ENCODE data around the gene HMCN2.

Gene HMCN2

DNA sequence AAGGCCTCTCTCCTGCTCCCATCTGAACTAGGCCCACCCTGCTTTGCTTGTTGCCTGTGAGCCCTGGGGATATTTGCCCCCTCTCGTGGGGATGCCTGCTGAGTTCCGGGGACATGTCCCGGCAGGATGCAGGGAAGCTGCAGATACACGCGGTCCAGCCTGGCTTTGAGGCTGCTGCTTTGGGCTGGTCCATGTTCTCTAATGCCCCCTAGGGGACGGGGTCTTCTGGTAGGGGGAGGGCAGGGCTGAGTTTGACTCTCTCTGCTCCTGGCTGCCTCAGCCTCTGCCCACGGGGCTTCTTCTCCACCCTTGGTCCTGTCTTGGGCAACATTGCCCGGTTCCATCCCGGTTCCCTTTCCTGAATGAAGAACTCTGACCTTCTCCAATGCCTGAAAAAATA lies 94.3 kb downstream of the HMCN2 start:
- TF ChIP-seq, protein P1, sequence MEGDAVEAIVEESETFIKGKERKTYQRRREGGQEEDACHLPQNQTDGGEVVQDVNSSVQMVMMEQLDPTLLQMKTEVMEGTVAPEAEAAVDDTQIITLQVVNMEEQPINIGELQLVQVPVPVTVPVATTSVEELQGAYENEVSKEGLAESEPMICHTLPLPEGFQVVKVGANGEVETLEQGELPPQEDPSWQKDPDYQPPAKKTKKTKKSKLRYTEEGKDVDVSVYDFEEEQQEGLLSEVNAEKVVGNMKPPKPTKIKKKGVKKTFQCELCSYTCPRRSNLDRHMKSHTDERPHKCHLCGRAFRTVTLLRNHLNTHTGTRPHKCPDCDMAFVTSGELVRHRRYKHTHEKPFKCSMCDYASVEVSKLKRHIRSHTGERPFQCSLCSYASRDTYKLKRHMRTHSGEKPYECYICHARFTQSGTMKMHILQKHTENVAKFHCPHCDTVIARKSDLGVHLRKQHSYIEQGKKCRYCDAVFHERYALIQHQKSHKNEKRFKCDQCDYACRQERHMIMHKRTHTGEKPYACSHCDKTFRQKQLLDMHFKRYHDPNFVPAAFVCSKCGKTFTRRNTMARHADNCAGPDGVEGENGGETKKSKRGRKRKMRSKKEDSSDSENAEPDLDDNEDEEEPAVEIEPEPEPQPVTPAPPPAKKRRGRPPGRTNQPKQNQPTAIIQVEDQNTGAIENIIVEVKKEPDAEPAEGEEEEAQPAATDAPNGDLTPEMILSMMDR (conservative IDR thresholded peaks at IDR 0.05; ENCODE audit: low read depth, low read length) = no peak
- no peak for DNase-seq (ENCODE audit: low read depth)
- H3K4me3 ChIP-seq (ENCODE audit: low read length) = no peak overlapping the region

DNA sequence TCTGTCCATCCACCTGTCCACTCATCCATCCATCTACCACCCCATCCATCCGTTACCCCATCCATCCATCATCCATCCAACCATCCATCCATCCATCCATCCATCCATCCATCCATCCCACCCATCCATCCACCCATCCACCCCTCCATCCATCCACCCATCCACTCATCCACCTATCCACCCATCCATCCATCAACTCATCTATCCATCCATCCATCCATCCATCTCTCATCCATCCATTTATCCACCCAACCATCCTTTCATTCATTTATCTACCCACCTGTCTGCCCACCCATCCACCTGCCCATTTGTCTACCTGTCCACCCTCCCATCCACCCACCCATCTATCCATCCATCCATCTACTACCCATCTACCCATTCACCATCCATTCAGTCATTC lies 95.1 kb downstream of the HMCN2 start:
- TF ChIP-seq, protein P1 (conservative IDR thresholded peaks at IDR 0.05; ENCODE audit: low read depth, low read length) = no peak
- DNase-seq (ENCODE audit: low read depth) = no peak
- no peak overlapping the region for H3K4me3 ChIP-seq (ENCODE audit: low read length)

DNA sequence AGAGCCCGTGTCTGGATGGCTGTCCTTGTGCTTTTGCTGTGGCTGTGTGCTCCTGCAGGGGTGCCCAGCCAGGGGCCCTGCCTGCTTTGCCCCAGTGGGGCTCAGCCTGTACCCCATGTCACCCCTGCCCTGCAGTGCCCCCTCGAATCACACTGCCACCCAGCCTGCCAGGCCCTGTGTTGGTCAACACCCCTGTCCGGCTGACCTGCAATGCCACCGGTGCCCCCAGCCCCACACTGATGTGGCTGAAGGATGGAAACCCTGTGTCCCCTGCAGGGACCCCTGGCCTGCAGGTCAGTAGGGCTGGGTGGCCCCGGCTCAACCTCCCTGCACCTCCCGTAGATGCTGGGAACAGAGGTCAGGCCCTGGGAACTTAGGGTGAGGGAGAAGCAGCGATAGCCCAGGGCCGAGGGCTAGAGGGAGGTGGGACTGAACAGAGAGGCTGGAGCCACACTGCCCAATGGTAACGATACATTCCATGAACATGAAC lies 96.4 kb downstream of the HMCN2 start:
- DNase-seq (ENCODE audit: low read depth) = no peak
- no peak overlapping the region for H3K4me3 ChIP-seq (ENCODE audit: low read length)
- TF ChIP-seq, protein P1 (conservative IDR thresholded peaks at IDR 0.05; ENCODE audit: low read depth, low read length) = no peak

DNA sequence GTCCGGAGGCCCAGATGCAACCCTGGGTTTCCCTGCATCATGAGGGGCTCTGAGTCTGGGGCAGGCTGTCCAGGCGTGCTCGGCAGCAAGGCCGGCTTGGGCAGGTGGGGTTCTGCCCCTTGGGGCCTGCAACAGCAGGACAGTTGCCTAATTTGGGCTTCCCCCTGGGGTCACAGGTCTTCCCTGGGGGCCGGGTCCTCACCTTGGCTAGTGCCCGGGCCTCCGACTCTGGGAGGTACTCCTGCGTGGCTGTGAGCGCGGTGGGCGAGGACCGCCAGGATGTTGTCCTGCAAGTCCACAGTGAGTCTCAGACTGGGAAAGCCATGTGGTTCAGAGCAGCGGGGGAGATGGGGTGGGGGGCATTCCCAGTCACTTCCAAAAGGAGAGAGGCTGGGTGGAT lies 97.1 kb downstream of the HMCN2 start:
- H3K4me3 ChIP-seq (ENCODE audit: low read length) = no peak overlapping the region
- no peak for DNase-seq (ENCODE audit: low read depth)
- TF ChIP-seq, protein P1 (conservative IDR thresholded peaks at IDR 0.05; ENCODE audit: low read depth, low read length) = no peak

DNA sequence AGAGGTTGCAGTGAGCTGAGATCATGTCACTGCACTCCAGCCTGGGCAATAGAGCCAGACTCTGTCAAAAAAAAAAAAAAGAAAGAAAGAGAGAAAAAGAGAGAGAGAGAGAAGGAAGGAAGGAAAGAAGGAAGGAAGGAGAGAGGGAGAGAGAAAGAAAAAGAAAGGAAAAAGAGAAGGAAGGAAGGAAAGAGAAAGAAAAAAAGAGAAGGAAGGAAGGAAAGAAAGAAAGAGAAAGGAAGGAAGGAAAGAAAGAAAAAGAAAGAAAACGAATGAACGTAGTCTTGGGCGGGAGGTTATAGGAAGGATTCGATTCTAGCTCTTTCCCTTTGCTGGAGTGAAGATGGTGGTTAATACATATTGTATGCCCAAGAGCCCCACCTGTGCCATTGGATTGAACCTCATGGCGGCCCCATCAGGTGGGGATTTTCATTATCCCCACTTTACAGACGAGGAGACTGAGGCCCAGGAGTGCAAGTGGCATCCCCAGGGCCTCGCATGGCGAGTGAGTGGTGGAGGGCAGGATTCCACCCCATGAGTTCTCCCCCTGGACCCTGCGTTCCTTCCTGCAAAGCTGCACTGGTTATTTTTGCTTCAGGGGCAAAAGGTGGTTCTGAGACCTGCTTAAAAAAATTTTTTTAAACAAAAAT lies 98.3 kb downstream of the HMCN2 start:
- DNase-seq (ENCODE audit: low read depth) = no peak
- no peak overlapping the region for H3K4me3 ChIP-seq (ENCODE audit: low read length)
- TF ChIP-seq, protein P1 (conservative IDR thresholded peaks at IDR 0.05; ENCODE audit: low read depth, low read length) = no peak

DNA sequence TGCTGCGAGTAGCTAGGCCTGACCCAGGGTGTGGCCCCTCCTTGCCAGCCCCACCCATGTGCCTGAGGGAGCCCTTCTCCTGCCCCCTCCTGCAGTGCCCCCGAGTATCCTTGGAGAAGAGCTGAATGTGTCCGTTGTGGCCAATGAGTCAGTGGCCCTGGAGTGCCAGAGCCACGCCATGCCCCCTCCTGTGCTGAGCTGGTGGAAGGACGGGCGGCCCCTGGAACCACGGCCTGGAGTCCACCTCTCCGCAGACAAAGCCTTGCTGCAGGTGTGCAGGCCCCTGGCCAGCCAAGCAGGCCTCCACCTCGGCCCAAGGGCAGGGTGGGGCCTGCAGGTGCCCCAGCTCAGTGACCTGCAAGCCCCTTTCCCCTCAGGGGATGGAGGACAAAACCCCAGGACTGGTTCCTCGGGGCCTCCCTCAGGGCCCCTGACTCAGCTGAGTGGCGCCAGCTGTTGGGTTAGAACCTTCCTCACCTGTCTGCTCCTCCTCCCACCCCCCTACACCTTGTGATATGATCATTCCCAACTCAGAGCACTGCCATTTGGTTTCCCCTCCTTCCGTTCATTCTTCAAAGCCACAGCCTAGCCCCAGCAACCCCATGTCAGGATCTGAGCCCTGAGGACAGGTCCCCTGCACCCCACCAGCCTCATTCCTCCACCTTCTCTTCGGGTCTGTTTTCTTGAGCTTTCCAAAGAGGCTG lies 99.2 kb downstream of the HMCN2 start:
- TF ChIP-seq, protein P1 (conservative IDR thresholded peaks at IDR 0.05; ENCODE audit: low read depth, low read length) = no peak
- H3K4me3 ChIP-seq (ENCODE audit: low read length) = no peak overlapping the region
- DNase-seq (ENCODE audit: low read depth) = no peak

DNA sequence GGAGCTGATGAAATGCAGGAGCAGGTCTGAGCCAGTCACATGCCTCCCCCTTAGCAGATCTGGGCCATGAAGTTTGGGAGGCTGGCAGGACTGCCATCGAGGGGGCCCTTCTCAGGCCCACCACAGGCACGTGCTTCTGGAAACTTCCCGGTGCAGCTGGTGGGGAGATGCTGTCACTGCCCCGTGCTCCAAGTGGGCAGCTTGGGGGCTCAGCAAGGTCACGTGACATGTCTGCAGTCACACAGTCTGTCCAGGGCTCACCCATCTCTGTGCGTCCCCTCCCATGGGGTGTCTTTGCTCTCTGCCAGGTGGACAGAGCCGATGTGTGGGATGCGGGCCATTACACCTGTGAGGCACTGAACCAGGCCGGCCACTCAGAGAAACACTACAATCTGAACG lies 99.8 kb downstream of the HMCN2 start:
- no peak for DNase-seq (ENCODE audit: low read depth)
- TF ChIP-seq, protein P1 (conservative IDR thresholded peaks at IDR 0.05; ENCODE audit: low read depth, low read length) = no peak
- H3K4me3 ChIP-seq (ENCODE audit: low read length) = no peak overlapping the region

Measured in retinal pigment epithelial cell (primary cell).